Fibroblast of lung (primary cell): ENCODE results near the gene NAGPA. TPM values are rescaled to one million over a fixed set of nuclear protein-coding genes. Genes with fewer than 3 reads are reported as not detected.

Experiments used
- DNase-seq, 2 donors: peaks; one replicate each; pipeline versions ENCODE4 v3.0.0 to v3.0.0-alpha.2; 2010; ENCODE audit warnings: low read depth in 2 of 2
- H2AFZ ChIP-seq: 2 replicates; pipeline ENCODE4 v1.5.1; 2012; ENCODE audit warnings: low read length, control low read depth, inconsistent platforms
- H3K27ac ChIP-seq: 2 replicates; pipeline ENCODE4 v1.5.1; 2011; ENCODE audit warnings: low read length, control low read depth; ENCODE audit not compliant: insufficient read depth
- H3K27me3 ChIP-seq: 2 replicates; pipeline ENCODE4 v1.5.1; 2011; ENCODE audit warnings: mild to moderate bottlenecking, low read length; ENCODE audit not compliant: control insufficient read depth, insufficient read depth
- H3K36me3 ChIP-seq: 2 replicates; pipeline ENCODE4 v1.5.1; 2011; ENCODE audit warnings: low read length; ENCODE audit not compliant: control insufficient read depth, insufficient read depth
- H3K4me1 ChIP-seq: 2 replicates; pipeline ENCODE4 v1.5.1; 2011; ENCODE audit warnings: low read length; ENCODE audit not compliant: control insufficient read depth, insufficient read depth; ENCODE audit errors: extremely low read depth
- H3K4me2 ChIP-seq: 2 replicates; pipeline ENCODE4 v1.5.1; 2011; ENCODE audit warnings: low read length, control low read depth; ENCODE audit not compliant: insufficient read depth; ENCODE audit errors: extremely low read depth
- H3K4me3 ChIP-seq, 4 experiments: fragments of 200-600 bp in 1 of 4; sonication (generic) in 1 of 4; replicated peaks in 1 of 4; 2 replicates each; pipeline ENCODE4 v1.5.1; 2011 to 2016; ENCODE audit warnings: low read length in 4 of 4, low read depth in 3 of 4, mild to moderate bottlenecking in 3 of 4, control low read depth in 2 of 4, inconsistent platforms in 1 of 4, mixed read lengths in 1 of 4; ENCODE audit not compliant: insufficient read depth in 1 of 4; ENCODE audit errors: control extremely low read depth in 1 of 4
- H3K79me2 ChIP-seq: 2 replicates; pipeline ENCODE4 v1.5.1; 2012; ENCODE audit warnings: mild to moderate bottlenecking, low read length, inconsistent platforms; ENCODE audit not compliant: control insufficient read depth, insufficient read depth
- H3K9ac ChIP-seq: 2 replicates; pipeline ENCODE4 v1.5.1; 2011; ENCODE audit warnings: mild to moderate bottlenecking, low read length, control low read depth; ENCODE audit not compliant: insufficient read depth
- H3K9me3 ChIP-seq: 2 replicates; pipeline ENCODE4 v1.5.1; 2012; ENCODE audit warnings: low read depth, low read length; ENCODE audit not compliant: control insufficient read depth, insufficient read depth
- H4K20me1 ChIP-seq: 2 replicates; pipeline ENCODE4 v1.5.1; 2011; ENCODE audit warnings: low read length; ENCODE audit not compliant: control insufficient read depth, insufficient read depth; ENCODE audit errors: extremely low read depth
- CTCF ChIP-seq, 2 donors: IDR thresholded peaks in 1 of 2; conservative IDR thresholded peaks in 1 of 2; 1 replicate in 1 of 2; 2 replicates in 1 of 2; pipeline ENCODE4 v1.5.1; 2011 to 2012; ENCODE audit warnings: low read length in 2 of 2, control low read depth in 1 of 2, inconsistent platforms in 1 of 2, low read depth in 1 of 2, mild to moderate bottlenecking in 1 of 2
- EZH2 ChIP-seq: IDR thresholded peaks from 2 replicates; pipeline ENCODE4 v1.5.1; 2012; ENCODE audit warnings: low read length, control low read depth, mild to moderate bottlenecking; ENCODE audit errors: missing control alignments
- polyA plus RNA-seq, 2 donors: library from polyadenylated mRNA; depleted of rRNA in 1 of 2; stranded (reverse) in 1 of 2; unstranded in 1 of 2; fragments of >200 nt; gene quantifications; 2 replicates each; pipeline ENCODE4 v1.2.1, GENCODE V29; 2011 to 2012; ENCODE audit warnings: missing spikeins in 1 of 2
- total RNA-seq: library from RNA; depleted of rRNA; stranded (reverse); fragments of >200 nt; gene quantifications from 2 replicates; pipeline ENCODE4 v1.2.1, GENCODE V29; 2014

NAGPA gene
- total and polyA plus RNA-seq, 2 donors (not counting 1 experiment from before 2014, with no cell fraction given): 9.7 to 17.7 TPM

GRCh38 chr16:5015887-5016286, 17.8 kb downstream of the NAGPA start:
- Histone ChIP-seq H3K9me3 (no peaks in the 10 kb centered on the region), H3K4me1 (no peaks in the 10 kb centered on the region), H4K20me1 (no peaks in the 10 kb centered on the region), H3K27me3 (peaks cover 2% of the 10 kb centered on the region), H3K4me2 (no peak overlapping the region), H3K79me2 (no peaks in the 10 kb centered on the region), H3K36me3 (no peaks in the 10 kb centered on the region), H3K27ac (no peak overlapping the region), H3K9ac (no peak overlapping the region), H3K4me3 (no peak overlapping the region), H2AFZ (no peak overlapping the region)
- TF ChIP-seq CTCF (conservative IDR thresholded peaks at IDR 0.05 in 1 of 2, IDR thresholded peaks at IDR 0.05 in 1 of 2; ENCODE audit: low read depth in 1 of 2, low read length in 2 of 2) (no peak), EZH2 (no peak)
- no peak for DNase-seq

GRCh38 chr16:5015351-5015750, 18.4 kb downstream of the NAGPA start:
- no peak for DNase-seq
- H3K79me2 ChIP-seq: no peaks in the 10 kb centered on the region
- H3K9me3 ChIP-seq: no peaks in the 10 kb centered on the region
- TF ChIP-seq EZH2 (no peak), CTCF (conservative IDR thresholded peaks at IDR 0.05 in 1 of 2, IDR thresholded peaks at IDR 0.05 in 1 of 2; ENCODE audit: low read depth in 1 of 2, low read length in 2 of 2) (no peak)
- H4K20me1 ChIP-seq: no peaks in the 10 kb centered on the region
- no peak overlapping the region for H3K4me2 ChIP-seq
- no peak overlapping the region for H2AFZ ChIP-seq
- H3K27ac ChIP-seq: no peak overlapping the region
- no peak overlapping the region for H3K9ac ChIP-seq
- H3K36me3 ChIP-seq: no peaks in the 10 kb centered on the region
- H3K4me3 ChIP-seq: no peak overlapping the region
- H3K27me3 ChIP-seq: peaks cover 5% of the 10 kb centered on the region
- no peaks in the 10 kb centered on the region for H3K4me1 ChIP-seq

- Histone ChIP-seq H3K27me3 (peaks cover 11% of the 10 kb centered on the region), H2AFZ (no peak overlapping the region), H3K27ac (no peak overlapping the region), H3K79me2 (no peaks in the 10 kb centered on the region), H3K36me3 (no peaks in the 10 kb centered on the region), H3K4me3 (no peak overlapping the region), H4K20me1 (no peaks in the 10 kb centered on the region), H3K9me3 (no peaks in the 10 kb centered on the region), H3K9ac (no peak overlapping the region), H3K4me1 (no peaks in the 10 kb centered on the region), H3K4me2 (no peak overlapping the region)
- TF ChIP-seq EZH2 (no peak), CTCF (conservative IDR thresholded peaks at IDR 0.05 in 1 of 2, IDR thresholded peaks at IDR 0.05 in 1 of 2; ENCODE audit: low read depth in 1 of 2, low read length in 2 of 2) (no peak)
- no peak for DNase-seq
Measured at GRCh38 chr16:5012887-5013286, 20.8 kb downstream of the NAGPA start.
